Gastroesophageal sphincter (tissue), 4 donors: Measurements from ENCODE around the gene RAB3B. TPM values are rescaled to one million over a fixed set of nuclear protein-coding genes. Genes with fewer than 3 reads are reported as not detected.
"Not testable (repeated sequence)": the region's sequence is repeated elsewhere in the genome, so short reads cannot be mapped to it uniquely, and the experiment has no call there.

ENCODE experiments used
- ATAC-seq: fragments of 150-250 bp; one replicate; pipeline ENCODE4 v1.9.1; 2016; ENCODE audit warnings: mild to moderate bottlenecking, moderate library complexity
- H3K27ac ChIP-seq, 4 donors: fragments of 200-600 bp; sonication (generic) in 3 of 4; 1 replicate in 3 of 4; 2 replicates in 1 of 4; pipeline ENCODE4 v1.5.1; 2016 to 2019
- H3K27me3 ChIP-seq: fragments of 200-600 bp; sonication (generic); one replicate; pipeline ENCODE4 v1.5.1; 2019
- H3K36me3 ChIP-seq, 2 donors: fragments of 200-600 bp; sonication (generic); one replicate each; pipeline ENCODE4 v1.5.1; 2019; ENCODE audit warnings: control low read depth in 1 of 2
- H3K4me1 ChIP-seq, 3 donors: fragments of 200-600 bp; sonication (generic); 1 replicate in 2 of 3; 2 replicates in 1 of 3; pipeline ENCODE4 v1.5.1; 2016 to 2019; ENCODE audit warnings: control low read depth in 2 of 3
- H3K4me3 ChIP-seq, 2 donors: fragments of 200-600 bp; sonication (generic); one replicate each; pipeline ENCODE4 v1.5.1; 2019; ENCODE audit warnings: mild to moderate bottlenecking in 1 of 2, moderate library complexity in 1 of 2
- H3K9me3 ChIP-seq, 3 donors: fragments of 200-600 bp; sonication (generic); one replicate each; pipeline ENCODE4 v1.5.1; 2017 to 2019; ENCODE audit warnings: control low read depth in 2 of 3
- CTCF ChIP-seq, 4 experiments: fragments of 200-600 bp in 2 of 4; fragments of 450-650 bp in 2 of 4; sonication (generic) in 1 of 4; IDR thresholded peaks; one replicate each; pipeline ENCODE4 v1.5.1; 2017 to 2019; ENCODE audit warnings: antibody characterized with exemption in 4 of 4, mild to moderate bottlenecking in 2 of 4, moderate library complexity in 2 of 4
- EP300 ChIP-seq: sonication (generic); formaldehyde crosslinking; IDR thresholded peaks from one replicate; pipeline ENCODE4 v1.6.1; 2017; ENCODE audit warnings: antibody characterized with exemption, mild to moderate bottlenecking
- POLR2A ChIP-seq, 2 donors: fragments of 450-650 bp; IDR thresholded peaks; one replicate each; pipeline ENCODE4 v1.6.1; 2017; ENCODE audit warnings: antibody characterized with exemption in 2 of 2, mild to moderate bottlenecking in 2 of 2, moderate library complexity in 1 of 2
- POLR2AphosphoS5 ChIP-seq: sonication (generic); formaldehyde crosslinking; IDR thresholded peaks from one replicate; pipeline ENCODE4 v1.6.1; 2017; ENCODE audit warnings: antibody characterized with exemption
- WGBS, 2 donors: methylation state at CpG; one replicate each; pipeline ENCODE4 v1.1.5; 2018; ENCODE audit warnings: low coverage in 1 of 2; 5-methylcytosine and 5-hydroxymethylcytosine counted together
- total RNA-seq, 4 donors: library from RNA; depleted of rRNA; stranded (reverse); fragments of >200 nt; gene quantifications; one replicate each; pipeline ENCODE4 v1.1.0, GENCODE V29; 2016

The RAB3B gene
- total RNA-seq, 4 donors from 2014 or later: under 0.01 to 0.81 (median 0.34) TPM

DNA sequence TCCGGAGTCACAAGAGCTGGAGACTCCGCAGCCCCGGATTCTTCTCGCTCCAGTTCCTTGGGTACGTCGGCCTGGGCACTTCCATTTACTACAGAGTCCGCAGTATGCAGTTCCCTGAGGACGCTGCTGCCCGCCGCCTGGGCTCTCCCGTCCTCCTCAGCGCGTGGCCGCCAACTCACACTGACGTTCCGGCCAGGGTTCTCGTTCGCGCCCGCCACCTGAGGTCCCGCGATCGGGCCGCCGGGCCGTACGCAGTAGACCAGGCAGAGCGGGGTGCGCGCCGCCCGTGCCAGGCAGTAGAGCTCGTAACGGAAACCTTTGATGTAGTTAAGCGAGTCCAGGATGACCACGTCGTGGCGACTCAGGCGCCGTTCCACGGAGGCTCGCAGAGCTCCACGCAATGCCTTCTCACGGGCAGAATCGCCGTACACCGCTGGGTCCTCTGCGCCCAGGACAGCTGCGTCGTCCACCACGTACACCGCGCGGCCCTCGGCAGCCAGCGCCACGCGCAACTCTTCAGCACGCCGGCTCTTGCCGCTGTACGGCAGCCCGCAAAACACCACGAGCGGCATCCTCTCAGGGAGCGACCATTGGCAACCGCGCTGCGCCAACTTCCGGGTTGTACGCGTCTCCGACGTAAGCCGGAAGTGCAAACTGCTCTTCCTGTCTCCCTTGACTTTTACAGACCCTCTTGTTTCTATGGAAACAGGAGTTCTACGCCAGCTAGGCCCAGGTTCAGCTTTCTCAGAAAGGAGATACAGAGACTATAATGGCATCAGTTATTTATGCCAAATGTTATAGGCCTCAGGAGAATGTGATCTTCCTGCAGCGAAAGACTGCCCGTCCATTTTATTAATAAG, 42.9 kb upstream of the RAB3B start, which contains the start of gene KTI12:
Gene KTI12 (minus strand): TSS at position 621 of the 860 bp plus-strand sequence. CDS start 49 bp downstream, at position 572.
- Histone ChIP-seq H3K4me3 (peak within 1 kb of the TSS; percentile 65 to 86), H3K27me3 (no peaks in the 10 kb centered on the region), H3K4me1 (peaks cover 8 to 33% (median 12%) of the 10 kb centered on the region in 3 donors), H3K27ac (peak within 1 kb of the TSS; percentile 87 to 93 (median 90)), H3K9me3 (no peaks in the 10 kb centered on the region), H3K36me3 (peaks cover 0 to 21% of the 10 kb centered on the region in 2 donors)
- TF ChIP-seq EP300 (no peak), CTCF (IDR thresholded peaks at IDR 0.05) (no peak), POLR2AphosphoS5 (peak; percentile 93), POLR2A (IDR thresholded peaks at IDR 0.05) (peak; percentile 51 to 52)
- 40 to 42% methylated on average over 2 to 3 of the region's 78 CpGs for WGBS, 2 donors
- peak; percentile 92 for ATAC-seq

- Histone ChIP-seq H3K4me1 (peaks cover 8 to 33% (median 12%) of the 10 kb centered on the region in 3 donors), H3K27me3 (no peaks in the 10 kb centered on the region), H3K27ac (peak overlapping the region; percentile 87 to 93 (median 90)), H3K9me3 (no peaks in the 10 kb centered on the region), H3K4me3 (peak overlapping the region; percentile 65 to 86), H3K36me3 (peaks cover 0 to 20% of the 10 kb centered on the region in 2 donors)
- TF ChIP-seq CTCF (IDR thresholded peaks at IDR 0.05): no peak
- no peak for TF ChIP-seq POLR2A (IDR thresholded peaks at IDR 0.05)
- TF ChIP-seq POLR2AphosphoS5: no peak
- peak; percentile 48 for ATAC-seq
- 0% methylated on average over 3 of the region's 24 CpGs; no CpG with 5 or more reads in 1 of the 2 donors for WGBS, 2 donors
Measured at GRCh38 chr1:52032785-52033131, 42.3 kb upstream of the RAB3B start.

DNA sequence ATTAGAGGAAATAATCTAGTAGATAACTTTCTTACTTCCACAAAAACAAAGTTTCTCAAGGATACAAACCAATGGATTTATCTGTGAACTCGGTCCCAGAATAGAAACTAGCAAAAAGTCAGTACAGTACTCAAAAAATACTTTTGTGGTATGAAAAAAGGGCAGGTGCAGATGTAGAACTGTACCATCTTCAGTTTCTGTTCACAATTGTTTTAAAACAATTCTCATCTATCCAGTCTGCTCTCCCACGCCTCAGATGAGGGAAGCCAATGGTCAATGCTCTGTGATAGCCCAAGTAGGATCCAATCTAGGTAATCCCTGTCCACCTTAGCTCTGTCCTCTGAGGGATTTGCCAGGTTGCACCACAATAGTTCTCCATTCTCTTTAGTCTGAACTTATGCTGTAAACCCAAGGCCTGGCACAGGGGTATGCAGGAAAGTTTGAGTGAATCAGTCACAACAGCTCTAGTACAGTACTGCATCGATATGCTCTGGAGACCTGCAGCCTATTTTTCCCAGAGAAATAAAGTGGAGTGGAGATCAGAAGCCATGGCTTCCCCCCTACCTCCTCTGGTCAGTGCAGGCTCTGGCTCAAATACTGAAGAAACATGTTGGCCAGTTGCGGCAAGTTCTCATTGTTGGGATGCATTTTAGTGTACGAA, 41.8 kb upstream of the RAB3B start:
- no peak for ATAC-seq
- H3K36me3 ChIP-seq: peaks cover 0 to 18% of the 10 kb centered on the region in 2 donors
- WGBS, 2 donors: 46 to 89% methylated on average over 3 to 4 of the region's 5 CpGs
- H3K27me3 ChIP-seq: no peaks in the 10 kb centered on the region
- peaks cover 8 to 33% (median 12%) of the 10 kb centered on the region in 3 donors for H3K4me1 ChIP-seq
- peak overlapping the region in 3 of 4 donors; percentile 89 to 93 (median 90) for H3K27ac ChIP-seq
- peak overlapping the region; percentile 65 to 86 for H3K4me3 ChIP-seq
- no peaks in the 10 kb centered on the region for H3K9me3 ChIP-seq
- TF ChIP-seq EP300 (no peak), POLR2A (IDR thresholded peaks at IDR 0.05) (no peak), CTCF (IDR thresholded peaks at IDR 0.05) (no peak), POLR2AphosphoS5 (no peak)

- not testable (repeated sequence) for H3K27ac ChIP-seq, H3K9me3 ChIP-seq, H3K27me3 ChIP-seq, ATAC-seq, H3K4me3 ChIP-seq
- WGBS, 2 donors: 84 to 86% methylated on average over 5 of the region's 5 CpGs
- Histone ChIP-seq H3K4me1 (peaks cover 8 to 33% (median 12%) of the 10 kb centered on the region in 3 donors), H3K36me3 (peaks cover 0 to 42% of the 10 kb centered on the region in 2 donors)
Measured at GRCh38 chr1:52028839-52029238, 38.3 kb upstream of the RAB3B start.

DNA sequence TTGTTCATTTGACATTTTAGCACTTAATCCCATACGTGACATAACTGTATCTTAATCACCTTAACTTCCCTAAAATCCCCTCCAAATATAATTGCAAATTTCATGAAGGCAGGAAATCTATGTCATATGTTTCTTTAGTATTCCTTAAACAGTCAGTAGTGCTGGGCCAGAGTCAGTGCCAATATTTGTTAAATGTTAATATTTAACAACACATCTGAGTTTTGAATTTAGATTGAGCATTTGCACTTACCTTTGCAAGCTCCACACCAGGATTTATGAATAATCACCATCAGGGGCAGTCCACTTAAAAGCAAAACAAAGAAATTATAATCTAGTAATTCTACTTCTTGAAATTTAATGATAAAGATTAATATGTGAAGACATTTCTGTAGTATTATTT, 37.8 kb upstream of the RAB3B start:
- TF ChIP-seq CTCF (IDR thresholded peaks at IDR 0.05): no peak
- TF ChIP-seq POLR2AphosphoS5: no peak
- no peak for TF ChIP-seq EP300
- TF ChIP-seq POLR2A (IDR thresholded peaks at IDR 0.05): no peak
- no peaks in the 10 kb centered on the region for H3K27me3 ChIP-seq
- no peak overlapping the region for H3K27ac ChIP-seq
- H3K36me3 ChIP-seq: peaks cover 5 to 47% of the 10 kb centered on the region in 2 donors
- H3K4me3 ChIP-seq: no peak overlapping the region
- H3K9me3 ChIP-seq: no peaks in the 10 kb centered on the region
- 71 to 82% methylated on average over 1 of the region's 1 CpG for WGBS, 2 donors
- peaks cover 8 to 33% (median 12%) of the 10 kb centered on the region in 3 donors for H3K4me1 ChIP-seq
- no peak for ATAC-seq
